Cardiac septum (tissue), 1 donor: ENCODE data around the gene KCTD16. TPM values are rescaled to one million over a fixed set of nuclear protein-coding genes. Genes with fewer than 3 reads are reported as not detected.

Source experiments
- DNase-seq: peaks from one replicate; pipeline ENCODE4 v3.0.0-alpha.2; 2020; ENCODE audit warnings: low spot score
- intact Hi-C: fragments of 100-400 bp; cut with DNase I; formaldehyde crosslinking; loops from one replicate; pipeline ENCODE4 v1.14.0; 2022
- total RNA-seq: library from RNA; stranded (reverse); fragmentation: NEBNext Ultra II Directional; extraction: Animal tissue kit (Norgen Biotek cat#: 25700); gene quantifications from one replicate; pipeline ENCODE4 v1.2.1, GENCODE V29; 2021
- donor health status: DM: no; HTN: no; CAD: no.

KCTD16 gene
- total RNA-seq, 1 donor from 2014 or later = 0.08 TPM

GRCh38 chr5:144202726-144203125 is 32.1 kb downstream of the KCTD16 start:
- intact Hi-C loops = loop anchor here (2.0 to 10.0 kb wide), 3 partner anchors 1632 to 1928 kb away; partner anchors contain the start of gene PRELID2
- no peak for DNase-seq

GRCh38 chr5:144203750-144204596 is 33.3 kb downstream of the KCTD16 start:
- no peak for DNase-seq
- intact Hi-C loops = loop anchor here (2.0 to 10.0 kb wide), 3 partner anchors 1631 to 1927 kb away; partner anchors contain the start of gene PRELID2

GRCh38 chr5:144205141-144205551 is 34.5 kb downstream of the KCTD16 start:
- intact Hi-C loops = loop anchor here (10.0 kb wide), 2 partner anchors 1630 to 1850 kb away; partner anchors contain the start of gene PRELID2
- no peak for DNase-seq

GRCh38 chr5:144206141-144206540 is 35.5 kb downstream of the KCTD16 start:
- DNase-seq = no peak
- intact Hi-C loops = loop anchor here (10.0 kb wide), 2 partner anchors 1629 to 1849 kb away; partner anchors contain the start of gene PRELID2

- intact Hi-C loops = loop anchor here (10.0 kb wide), 2 partner anchors 1627 to 1847 kb away; partner anchors contain the start of gene PRELID2
- DNase-seq = no peak
These were observed 37.3 kb downstream of the KCTD16 start for GRCh38 chr5:144207875-144208444.

- intact Hi-C loops = loop anchor here (10.0 kb wide), 2 partner anchors 1625 to 1845 kb away; partner anchors contain the start of gene PRELID2
- no peak for DNase-seq
These were observed 38.7 kb downstream of the KCTD16 start for GRCh38 chr5:144209361-144209760.

GRCh38 chr5:144210655-144211054 is 40.0 kb downstream of the KCTD16 start:
- no peak for DNase-seq
- intact Hi-C loops = no loop called here

- DNase-seq = no peak
- intact Hi-C loops = no loop called here
These were observed 49.2 kb downstream of the KCTD16 start for GRCh38 chr5:144219869-144220268.

- DNase-seq = no peak
- intact Hi-C loops = no loop called here
These were observed 56.8 kb downstream of the KCTD16 start for GRCh38 chr5:144227363-144227999.

- intact Hi-C loops = no loop called here
- DNase-seq = no peak
These were observed 60.1 kb downstream of the KCTD16 start for GRCh38 chr5:144230806-144231205.

- intact Hi-C loops = no loop called here
These were observed 61.6 kb downstream of the KCTD16 start for GRCh38 chr5:144232285-144232684.

GRCh38 chr5:144236499-144236898 is 65.8 kb downstream of the KCTD16 start:
- no peak for DNase-seq
- intact Hi-C loops = no loop called here

More at GRCh38 chr5:144232285-144232684, 61.6 kb downstream of the KCTD16 start:
- no peak for DNase-seq

- no peak for DNase-seq
- intact Hi-C loops = no loop called here
These were observed 67.2 kb downstream of the KCTD16 start for GRCh38 chr5:144237851-144238250.

- intact Hi-C loops = no loop called here
These were observed 76.5 kb downstream of the KCTD16 start for GRCh38 chr5:144247131-144247530.

GRCh38 chr5:144248015-144248414 is 77.3 kb downstream of the KCTD16 start:
- intact Hi-C loops = no loop called here

More at GRCh38 chr5:144247131-144247530, 76.5 kb downstream of the KCTD16 start:
- no peak for DNase-seq

GRCh38 chr5:144249755-144250464 is 79.2 kb downstream of the KCTD16 start:
- intact Hi-C loops = no loop called here
- DNase-seq = no peak

More at GRCh38 chr5:144248015-144248414, 77.3 kb downstream of the KCTD16 start:
- DNase-seq = no peak

GRCh38 chr5:144254552-144254951 is 83.9 kb downstream of the KCTD16 start:
- DNase-seq = no peak
- intact Hi-C loops = no loop called here

GRCh38 chr5:144260121-144260520 is 89.4 kb downstream of the KCTD16 start:
- no peak for DNase-seq
- intact Hi-C loops = no loop called here

GRCh38 chr5:144265643-144266247 is 95.1 kb downstream of the KCTD16 start:
- no peak for DNase-seq
- intact Hi-C loops = no loop called here
